ENCODE data around the gene ECI1.
"Not testable (repeated sequence)": the region's sequence is repeated elsewhere in the genome, so short reads cannot be mapped to it uniquely, and the experiment has no call there.

ECI1 gene

GRCh38 chr16:2253293-2253692 lies 1.9 kb upstream of the ECI1 start:
- ATAC-seq: no peak
- DNase-seq: no peak

- ATAC-seq (no peak), DNase-seq (no peak)
Measured at GRCh38 chr16:2252806-2253148, 1.4 kb upstream of the ECI1 start.

- ATAC-seq: peak; percentile 1
- DNase-seq: peak; percentile 48
Measured at GRCh38 chr16:2250652-2251295, 613 bp downstream of the ECI1 start.

GRCh38 chr16:2246301-2246885 lies 5.0 kb downstream of the ECI1 start:
- ATAC-seq (no peak), DNase-seq (no peak)

GRCh38 chr16:2244926-2245795 lies 6.2 kb downstream of the ECI1 start:
- ATAC-seq (no peak), DNase-seq (no peak)

- DNase-seq: no peak
- no peak for ATAC-seq
Measured at GRCh38 chr16:2244301-2244700, 7.1 kb downstream of the ECI1 start.

- no peak for ATAC-seq
- DNase-seq: no peak
Measured at GRCh38 chr16:2243781-2244180, 7.6 kb downstream of the ECI1 start.

- no peak for ATAC-seq
- DNase-seq: no peak
Measured at GRCh38 chr16:2243031-2243528, 8.3 kb downstream of the ECI1 start.

- DNase-seq: no peak
- no peak for ATAC-seq
Measured at GRCh38 chr16:2242598-2242997, 8.8 kb downstream of the ECI1 start.

- ATAC-seq, DNase-seq: not testable (repeated sequence)
Measured at GRCh38 chr16:2240331-2240730, 11.1 kb downstream of the ECI1 start.

- peak; percentile 4 for ATAC-seq
- no peak for DNase-seq
Measured at GRCh38 chr16:2238838-2239675, 12.3 kb downstream of the ECI1 start.

- no peak for DNase-seq
Measured at GRCh38 chr16:2238150-2238837, 13.1 kb downstream of the ECI1 start.

GRCh38 chr16:2237493-2238149 lies 13.8 kb downstream of the ECI1 start:
- DNase-seq (no peak), ATAC-seq (no peak)

More at GRCh38 chr16:2238150-2238837, 13.1 kb downstream of the ECI1 start:
- peak; percentile 2 for ATAC-seq

GRCh38 chr16:2237102-2237482 lies 14.3 kb downstream of the ECI1 start:
- no peak for ATAC-seq
- no peak for DNase-seq

GRCh38 chr16:2236337-2237101 lies 14.9 kb downstream of the ECI1 start, which contains the start of gene DNASE1L2:
TSS of gene DNASE1L2 (plus strand) at chr16:2236444. CDS start at chr16:2236817, 373 bp downstream.
- ATAC-seq (no peak), DNase-seq (no peak)

GRCh38 chr16:2235695-2236336 lies 15.6 kb downstream of the ECI1 start:
- ATAC-seq (no peak), DNase-seq (no peak)

- ATAC-seq: no peak
- no peak for DNase-seq
Measured at GRCh38 chr16:2235234-2235651, 16.1 kb downstream of the ECI1 start.

- DNase-seq: no peak
Measured at GRCh38 chr16:2234813-2235170, 16.6 kb downstream of the ECI1 start.

More at GRCh38 chr16:2234813-2235170, 16.6 kb downstream of the ECI1 start:
- ATAC-seq: no peak

All from stimulated activated naive CD8-positive, alpha-beta T cell treated with anti-CD3 and anti-CD28 coated beads, Interleukin-15, Interleukin-2, amounts not matched to agents 100 U/mL and 50 U/mL, for 24 hours (primary cell).